Measurements from ENCODE around the gene MUSTN1.

Gene MUSTN1

GRCh38 chr3:52877085-52877484 lies 42.3 kb upstream of the MUSTN1 start:
- H3K4me3 ChIP-seq (ENCODE audit: low read depth, low read length): no peak overlapping the region
- TF ChIP-seq CTCF (IDR thresholded peaks at IDR 0.05; ENCODE audit: borderline replicate concordance, insufficient read depth, low read depth, low read length): no peak

- no peak overlapping the region for H3K4me3 ChIP-seq (ENCODE audit: low read depth, low read length)
These were observed 40.2 kb upstream of the MUSTN1 start for GRCh38 chr3:52874864-52875587.

GRCh38 chr3:52874160-52874701 lies 39.4 kb upstream of the MUSTN1 start:
- no peak for TF ChIP-seq CTCF (IDR thresholded peaks at IDR 0.05; ENCODE audit: borderline replicate concordance, insufficient read depth, low read depth, low read length)
- no peak overlapping the region for H3K4me3 ChIP-seq (ENCODE audit: low read depth, low read length)

More at GRCh38 chr3:52874864-52875587, 40.2 kb upstream of the MUSTN1 start:
- no peak for TF ChIP-seq CTCF (IDR thresholded peaks at IDR 0.05; ENCODE audit: borderline replicate concordance, insufficient read depth, low read depth, low read length)

- H3K4me3 ChIP-seq (ENCODE audit: low read depth, low read length): no peak overlapping the region
- TF ChIP-seq CTCF (IDR thresholded peaks at IDR 0.05; ENCODE audit: borderline replicate concordance, insufficient read depth, low read depth, low read length): no peak
These were observed 38.8 kb upstream of the MUSTN1 start for GRCh38 chr3:52873433-52874159.

- TF ChIP-seq CTCF (IDR thresholded peaks at IDR 0.05; ENCODE audit: borderline replicate concordance, insufficient read depth, low read depth, low read length): no peak
These were observed 37.4 kb upstream of the MUSTN1 start for GRCh38 chr3:52872245-52872644.

GRCh38 chr3:52871761-52872160 lies 36.9 kb upstream of the MUSTN1 start:
- no peak overlapping the region for H3K4me3 ChIP-seq (ENCODE audit: low read depth, low read length)
- no peak for TF ChIP-seq CTCF (IDR thresholded peaks at IDR 0.05; ENCODE audit: borderline replicate concordance, insufficient read depth, low read depth, low read length)

More at GRCh38 chr3:52872245-52872644, 37.4 kb upstream of the MUSTN1 start:
- no peak overlapping the region for H3K4me3 ChIP-seq (ENCODE audit: low read depth, low read length)
